CD4-positive, alpha-beta T cell treated with Interleukin-15 for 1 hour (primary cell): Measurements from ENCODE around the gene CAMK4.
"Not testable (repeated sequence)": the region's sequence is repeated elsewhere in the genome, so short reads cannot be mapped to it uniquely, and the experiment has no call there.

Experiments used
- DNase-seq: peaks from one replicate; pipeline ENCODE4 v3.0.0-alpha.2; 2020

CAMK4 gene

GRCh38 chr5:111386832-111387162 is 162.6 kb downstream of the CAMK4 start:
- no peak for DNase-seq

GRCh38 chr5:111387361-111387760 is 163.2 kb downstream of the CAMK4 start:
- no peak for DNase-seq

- DNase-seq = no peak
Measured at GRCh38 chr5:111389390-111390082, 165.4 kb downstream of the CAMK4 start.

GRCh38 chr5:111392181-111392580 is 168.0 kb downstream of the CAMK4 start:
- no peak for DNase-seq

- DNase-seq = no peak
Measured at GRCh38 chr5:111394586-111394985, 170.4 kb downstream of the CAMK4 start.

GRCh38 chr5:111398013-111398412 is 173.8 kb downstream of the CAMK4 start:
- no peak for DNase-seq

GRCh38 chr5:111399113-111399512 is 174.9 kb downstream of the CAMK4 start:
- DNase-seq = no peak

GRCh38 chr5:111401906-111402305 is 177.7 kb downstream of the CAMK4 start:
- DNase-seq = no peak

GRCh38 chr5:111404270-111404769 is 180.1 kb downstream of the CAMK4 start:
- no peak for DNase-seq

- DNase-seq = no peak
Measured at GRCh38 chr5:111407562-111407961, 183.4 kb downstream of the CAMK4 start.

GRCh38 chr5:111408817-111409216 is 184.6 kb downstream of the CAMK4 start:
- no peak for DNase-seq

- DNase-seq = not testable (repeated sequence)
Measured at GRCh38 chr5:111409266-111409665, 185.1 kb downstream of the CAMK4 start.

GRCh38 chr5:111410067-111410466 is 185.9 kb downstream of the CAMK4 start:
- not testable (repeated sequence) for DNase-seq

GRCh38 chr5:111411301-111411700 is 187.1 kb downstream of the CAMK4 start:
- no peak for DNase-seq

GRCh38 chr5:111412593-111412992 is 188.4 kb downstream of the CAMK4 start:
- no peak for DNase-seq

- no peak for DNase-seq
Measured at GRCh38 chr5:111415053-111415452, 190.9 kb downstream of the CAMK4 start.

GRCh38 chr5:111422245-111422644 is 198.1 kb downstream of the CAMK4 start:
- no peak for DNase-seq

- DNase-seq = no peak
Measured at GRCh38 chr5:111422747-111423720, 198.8 kb downstream of the CAMK4 start.

- no peak for DNase-seq
Measured at GRCh38 chr5:111425205-111425604, 201.0 kb downstream of the CAMK4 start.

GRCh38 chr5:111427762-111428161 is 203.6 kb downstream of the CAMK4 start:
- no peak for DNase-seq

- no peak for DNase-seq
Measured at GRCh38 chr5:111432883-111433536, 208.8 kb downstream of the CAMK4 start.

GRCh38 chr5:111434800-111435199 is 210.6 kb downstream of the CAMK4 start:
- DNase-seq = no peak

- DNase-seq = no peak
Measured at GRCh38 chr5:111439473-111440075, 215.4 kb downstream of the CAMK4 start.
